H1 (cell line): Measurements from ENCODE around the gene EPHA2. TPM values are rescaled to one million over a fixed set of nuclear protein-coding genes. Genes with fewer than 3 reads are reported as not detected.

Experiments used
- KDM1A ChIP-seq: fragments of 200-600, 300-600 bp; sonication (generic); IDR thresholded peaks from 2 replicates; pipeline ENCODE4 v1.7.1; 2016; ENCODE audit warnings: mild to moderate bottlenecking, low read length, borderline replicate concordance
- POLR2AphosphoS5 ChIP-seq: IDR thresholded peaks from 2 replicates; pipeline ENCODE4 v1.6.1; 2011; ENCODE audit warnings: low read depth, low read length
- RNF2 ChIP-seq: fragments of 200-900, 300-1000 bp; sonication (generic); IDR thresholded peaks from 2 replicates; pipeline ENCODE4 v1.7.1; 2016; ENCODE audit warnings: borderline replicate concordance, low read depth, mild to moderate bottlenecking, antibody characterized with exemption, low read length; ENCODE audit not compliant: poor library complexity, severe bottlenecking; ENCODE audit errors: missing control alignments
- SIN3A ChIP-seq, 2 experiments: IDR thresholded peaks in 1 of 2; conservative IDR thresholded peaks in 1 of 2; 2 replicates each; pipeline ENCODE4 v1.6.1; 2011 to 2012; ENCODE audit warnings: low read length in 2 of 2, improper control_type of control experiment in 1 of 2, low read depth in 1 of 2, mild to moderate bottlenecking in 1 of 2
- TAF7 ChIP-seq: optimal IDR thresholded peaks from 2 replicates; pipeline ENCODE3; 2011; ENCODE audit warnings: low read depth, mild to moderate bottlenecking, inconsistent platforms, low read length, moderate library complexity, borderline replicate concordance
- polyA plus RNA-seq, 7 experiments: library from polyadenylated mRNA; depleted of rRNA in 3 of 7; stranded (reverse) in 5 of 7; unstranded in 2 of 7; fragments of >200 nt in 5 of 7; fragments of 200-250 nt in 2 of 7; gene quantifications; 1 replicate in 5 of 7; 2 replicates in 1 of 7; 4 replicates in 1 of 7; pipeline versions ENCODE4 v1.2.1 to v1.2.3, GENCODE V29; 2011 to 2013; ENCODE audit warnings: missing spikeins in 2 of 7, mixed read lengths in 2 of 7
- total RNA-seq: library from RNA; stranded (reverse); fragmentation: NEBNext Ultra II Directional; extraction: Animal tissue kit (Norgen Biotek cat#: 25700); gene quantifications from 2 replicates; pipeline ENCODE4 v1.2.1, GENCODE V29; 2021
- TF ChIP-seq, protein P1 (sequence below): fragments of 300-600 bp; sonication (generic); IDR thresholded peaks from 2 replicates; pipeline ENCODE4 v1.7.1; 2012; ENCODE audit warnings: low read length, moderate library complexity, mild to moderate bottlenecking, inconsistent platforms; ENCODE audit not compliant: insufficient replicate concordance
- TF ChIP-seq, protein P2 (sequence below): IDR thresholded peaks from 2 replicates; pipeline ENCODE4 v1.6.1; 2011; ENCODE audit warnings: low read depth, mild to moderate bottlenecking, low read length; ENCODE audit not compliant: insufficient read depth

The EPHA2 gene
- total and polyA plus RNA-seq, 2 of the 8 experiments (the other 6 are each of a cell fraction or from before 2014, with no cell fraction given) = 26.8 to 33.6 TPM

- TF ChIP-seq, protein P1, sequence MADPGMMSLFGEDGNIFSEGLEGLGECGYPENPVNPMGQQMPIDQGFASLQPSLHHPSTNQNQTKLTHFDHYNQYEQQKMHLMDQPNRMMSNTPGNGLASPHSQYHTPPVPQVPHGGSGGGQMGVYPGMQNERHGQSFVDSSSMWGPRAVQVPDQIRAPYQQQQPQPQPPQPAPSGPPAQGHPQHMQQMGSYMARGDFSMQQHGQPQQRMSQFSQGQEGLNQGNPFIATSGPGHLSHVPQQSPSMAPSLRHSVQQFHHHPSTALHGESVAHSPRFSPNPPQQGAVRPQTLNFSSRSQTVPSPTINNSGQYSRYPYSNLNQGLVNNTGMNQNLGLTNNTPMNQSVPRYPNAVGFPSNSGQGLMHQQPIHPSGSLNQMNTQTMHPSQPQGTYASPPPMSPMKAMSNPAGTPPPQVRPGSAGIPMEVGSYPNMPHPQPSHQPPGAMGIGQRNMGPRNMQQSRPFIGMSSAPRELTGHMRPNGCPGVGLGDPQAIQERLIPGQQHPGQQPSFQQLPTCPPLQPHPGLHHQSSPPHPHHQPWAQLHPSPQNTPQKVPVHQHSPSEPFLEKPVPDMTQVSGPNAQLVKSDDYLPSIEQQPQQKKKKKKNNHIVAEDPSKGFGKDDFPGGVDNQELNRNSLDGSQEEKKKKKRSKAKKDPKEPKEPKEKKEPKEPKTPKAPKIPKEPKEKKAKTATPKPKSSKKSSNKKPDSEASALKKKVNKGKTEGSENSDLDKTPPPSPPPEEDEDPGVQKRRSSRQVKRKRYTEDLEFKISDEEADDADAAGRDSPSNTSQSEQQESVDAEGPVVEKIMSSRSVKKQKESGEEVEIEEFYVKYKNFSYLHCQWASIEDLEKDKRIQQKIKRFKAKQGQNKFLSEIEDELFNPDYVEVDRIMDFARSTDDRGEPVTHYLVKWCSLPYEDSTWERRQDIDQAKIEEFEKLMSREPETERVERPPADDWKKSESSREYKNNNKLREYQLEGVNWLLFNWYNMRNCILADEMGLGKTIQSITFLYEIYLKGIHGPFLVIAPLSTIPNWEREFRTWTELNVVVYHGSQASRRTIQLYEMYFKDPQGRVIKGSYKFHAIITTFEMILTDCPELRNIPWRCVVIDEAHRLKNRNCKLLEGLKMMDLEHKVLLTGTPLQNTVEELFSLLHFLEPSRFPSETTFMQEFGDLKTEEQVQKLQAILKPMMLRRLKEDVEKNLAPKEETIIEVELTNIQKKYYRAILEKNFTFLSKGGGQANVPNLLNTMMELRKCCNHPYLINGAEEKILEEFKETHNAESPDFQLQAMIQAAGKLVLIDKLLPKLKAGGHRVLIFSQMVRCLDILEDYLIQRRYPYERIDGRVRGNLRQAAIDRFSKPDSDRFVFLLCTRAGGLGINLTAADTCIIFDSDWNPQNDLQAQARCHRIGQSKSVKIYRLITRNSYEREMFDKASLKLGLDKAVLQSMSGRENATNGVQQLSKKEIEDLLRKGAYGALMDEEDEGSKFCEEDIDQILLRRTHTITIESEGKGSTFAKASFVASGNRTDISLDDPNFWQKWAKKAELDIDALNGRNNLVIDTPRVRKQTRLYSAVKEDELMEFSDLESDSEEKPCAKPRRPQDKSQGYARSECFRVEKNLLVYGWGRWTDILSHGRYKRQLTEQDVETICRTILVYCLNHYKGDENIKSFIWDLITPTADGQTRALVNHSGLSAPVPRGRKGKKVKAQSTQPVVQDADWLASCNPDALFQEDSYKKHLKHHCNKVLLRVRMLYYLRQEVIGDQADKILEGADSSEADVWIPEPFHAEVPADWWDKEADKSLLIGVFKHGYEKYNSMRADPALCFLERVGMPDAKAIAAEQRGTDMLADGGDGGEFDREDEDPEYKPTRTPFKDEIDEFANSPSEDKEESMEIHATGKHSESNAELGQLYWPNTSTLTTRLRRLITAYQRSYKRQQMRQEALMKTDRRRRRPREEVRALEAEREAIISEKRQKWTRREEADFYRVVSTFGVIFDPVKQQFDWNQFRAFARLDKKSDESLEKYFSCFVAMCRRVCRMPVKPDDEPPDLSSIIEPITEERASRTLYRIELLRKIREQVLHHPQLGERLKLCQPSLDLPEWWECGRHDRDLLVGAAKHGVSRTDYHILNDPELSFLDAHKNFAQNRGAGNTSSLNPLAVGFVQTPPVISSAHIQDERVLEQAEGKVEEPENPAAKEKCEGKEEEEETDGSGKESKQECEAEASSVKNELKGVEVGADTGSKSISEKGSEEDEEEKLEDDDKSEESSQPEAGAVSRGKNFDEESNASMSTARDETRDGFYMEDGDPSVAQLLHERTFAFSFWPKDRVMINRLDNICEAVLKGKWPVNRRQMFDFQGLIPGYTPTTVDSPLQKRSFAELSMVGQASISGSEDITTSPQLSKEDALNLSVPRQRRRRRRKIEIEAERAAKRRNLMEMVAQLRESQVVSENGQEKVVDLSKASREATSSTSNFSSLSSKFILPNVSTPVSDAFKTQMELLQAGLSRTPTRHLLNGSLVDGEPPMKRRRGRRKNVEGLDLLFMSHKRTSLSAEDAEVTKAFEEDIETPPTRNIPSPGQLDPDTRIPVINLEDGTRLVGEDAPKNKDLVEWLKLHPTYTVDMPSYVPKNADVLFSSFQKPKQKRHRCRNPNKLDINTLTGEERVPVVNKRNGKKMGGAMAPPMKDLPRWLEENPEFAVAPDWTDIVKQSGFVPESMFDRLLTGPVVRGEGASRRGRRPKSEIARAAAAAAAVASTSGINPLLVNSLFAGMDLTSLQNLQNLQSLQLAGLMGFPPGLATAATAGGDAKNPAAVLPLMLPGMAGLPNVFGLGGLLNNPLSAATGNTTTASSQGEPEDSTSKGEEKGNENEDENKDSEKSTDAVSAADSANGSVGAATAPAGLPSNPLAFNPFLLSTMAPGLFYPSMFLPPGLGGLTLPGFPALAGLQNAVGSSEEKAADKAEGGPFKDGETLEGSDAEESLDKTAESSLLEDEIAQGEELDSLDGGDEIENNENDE = no peak
- TF ChIP-seq RNF2 (no peak), KDM1A (no peak), TAF7 (no peak), POLR2AphosphoS5 (no peak), SIN3A (conservative IDR thresholded peaks at IDR 0.05 in 1 of 2, IDR thresholded peaks at IDR 0.05 in 1 of 2; ENCODE audit: low read depth in 1 of 2, low read length in 2 of 2) (no peak)
- TF ChIP-seq, protein P2, sequence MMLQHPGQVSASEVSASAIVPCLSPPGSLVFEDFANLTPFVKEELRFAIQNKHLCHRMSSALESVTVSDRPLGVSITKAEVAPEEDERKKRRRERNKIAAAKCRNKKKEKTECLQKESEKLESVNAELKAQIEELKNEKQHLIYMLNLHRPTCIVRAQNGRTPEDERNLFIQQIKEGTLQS = no peak
Measured at GRCh38 chr1:16133007-16133961, 22.6 kb downstream of the EPHA2 start (continued).
